ENCODE results near the gene STAM.

DNA sequence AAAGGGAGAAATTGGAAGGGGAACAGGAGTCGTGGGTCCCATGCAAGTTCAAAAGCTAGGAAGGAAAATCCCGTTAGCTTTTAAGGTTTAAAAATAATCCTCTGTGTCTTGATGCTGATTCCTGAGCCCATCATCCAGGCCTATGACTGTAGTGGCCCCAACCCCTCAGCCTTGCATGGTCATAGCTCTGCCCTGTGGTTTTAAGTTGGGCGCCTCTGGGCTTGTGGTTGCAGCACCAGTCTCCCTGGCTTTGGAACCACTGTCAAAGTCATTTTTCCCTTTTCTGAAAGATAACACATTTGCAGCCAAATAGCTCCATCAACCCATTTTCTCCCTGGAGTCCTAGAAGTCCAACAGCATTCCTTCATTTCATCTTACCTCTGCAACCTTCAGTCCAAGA is 121.7 kb downstream of the STAM start:
- no peak for TF ChIP-seq POLR2A (IDR thresholded peaks at IDR 0.05)
- TF ChIP-seq, protein P1, sequence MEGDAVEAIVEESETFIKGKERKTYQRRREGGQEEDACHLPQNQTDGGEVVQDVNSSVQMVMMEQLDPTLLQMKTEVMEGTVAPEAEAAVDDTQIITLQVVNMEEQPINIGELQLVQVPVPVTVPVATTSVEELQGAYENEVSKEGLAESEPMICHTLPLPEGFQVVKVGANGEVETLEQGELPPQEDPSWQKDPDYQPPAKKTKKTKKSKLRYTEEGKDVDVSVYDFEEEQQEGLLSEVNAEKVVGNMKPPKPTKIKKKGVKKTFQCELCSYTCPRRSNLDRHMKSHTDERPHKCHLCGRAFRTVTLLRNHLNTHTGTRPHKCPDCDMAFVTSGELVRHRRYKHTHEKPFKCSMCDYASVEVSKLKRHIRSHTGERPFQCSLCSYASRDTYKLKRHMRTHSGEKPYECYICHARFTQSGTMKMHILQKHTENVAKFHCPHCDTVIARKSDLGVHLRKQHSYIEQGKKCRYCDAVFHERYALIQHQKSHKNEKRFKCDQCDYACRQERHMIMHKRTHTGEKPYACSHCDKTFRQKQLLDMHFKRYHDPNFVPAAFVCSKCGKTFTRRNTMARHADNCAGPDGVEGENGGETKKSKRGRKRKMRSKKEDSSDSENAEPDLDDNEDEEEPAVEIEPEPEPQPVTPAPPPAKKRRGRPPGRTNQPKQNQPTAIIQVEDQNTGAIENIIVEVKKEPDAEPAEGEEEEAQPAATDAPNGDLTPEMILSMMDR (IDR thresholded peaks at IDR 0.05): no peak
